Amygdala (tissue), 56 donors: Measurements from ENCODE around the gene SLC25A22.

Experiments used
- DNase-seq, 56 donors: peaks; one replicate each; lab custom pipeline; 2025; lab: John Stamatoyannopoulos, UW

The SLC25A22 gene

GRCh38 chr11:763073-763463 lies 35.0 kb downstream of the SLC25A22 start:
- no peak for DNase-seq

- peak in 35 of 56 donors; percentile 14 to 75 (median 50) for DNase-seq
Observed at GRCh38 chr11:762421-763072, 35.5 kb downstream of the SLC25A22 start.

DNA sequence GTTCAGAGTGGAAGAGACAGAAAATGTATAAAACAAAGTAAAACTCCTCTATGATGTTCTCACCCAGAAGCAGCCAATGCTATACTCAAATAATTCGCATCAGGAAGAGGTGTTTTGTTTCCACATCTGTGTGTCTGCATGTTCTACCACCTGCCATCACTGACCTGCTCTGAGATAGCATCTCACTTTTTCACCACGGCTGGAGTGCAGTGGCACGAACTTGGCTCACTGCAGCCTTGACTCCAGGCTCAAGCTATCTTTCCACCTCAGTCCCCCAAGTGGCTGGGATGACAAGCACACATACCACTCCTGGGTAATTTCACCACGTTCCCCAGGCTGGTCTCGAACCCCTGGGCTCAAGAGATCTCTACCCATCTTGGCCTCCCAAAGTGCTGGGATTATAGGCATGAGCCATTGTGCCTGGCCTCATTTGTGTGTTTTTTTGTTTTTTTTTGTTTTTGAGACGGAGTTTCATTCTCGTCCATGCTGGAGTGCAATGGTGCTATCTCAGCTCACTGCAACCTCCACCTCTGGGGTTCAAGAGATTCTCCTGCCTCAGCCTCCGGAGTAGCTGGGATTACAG lies 36.5 kb downstream of the SLC25A22 start:
- no peak for DNase-seq

- DNase-seq = no peak
Observed at GRCh38 chr11:760236-760635, 37.8 kb downstream of the SLC25A22 start.

GRCh38 chr11:749731-750130 lies 48.4 kb downstream of the SLC25A22 start:
- no peak for DNase-seq

DNA sequence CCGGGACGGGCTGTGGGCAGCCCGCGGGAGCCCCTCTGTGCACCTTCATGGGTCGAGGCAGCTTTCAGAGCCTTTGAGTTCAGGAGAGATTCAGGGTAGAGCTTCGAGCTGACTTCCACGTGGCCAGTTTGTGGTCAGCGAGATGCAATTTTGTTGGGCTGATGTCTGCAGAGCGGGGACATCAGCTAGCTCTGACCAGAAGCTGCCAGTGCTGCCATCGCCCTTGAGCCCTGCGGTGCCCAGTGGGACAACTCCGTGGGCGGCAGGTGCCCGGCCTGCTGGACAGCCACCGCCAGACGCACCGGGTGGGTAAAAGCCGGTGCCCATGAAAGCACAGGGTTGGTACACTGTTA lies 50.1 kb downstream of the SLC25A22 start:
- DNase-seq = peak in 3 of 56 donors; percentile 9 to 23 (median 18)

- DNase-seq = peak; percentile 55 to 96 (median 83)
Observed at GRCh38 chr11:747158-748006, 50.7 kb downstream of the SLC25A22 start, which contains the start of gene TALDO1. Gene TALDO1, plus strand, starts transcription at chr11:747464. Its CDS starts 18 bp downstream, at chr11:747482.

- peak in 32 of 56 donors; percentile 24 to 78 (median 60) for DNase-seq
Observed at GRCh38 chr11:746289-747157, 51.6 kb downstream of the SLC25A22 start.

DNA sequence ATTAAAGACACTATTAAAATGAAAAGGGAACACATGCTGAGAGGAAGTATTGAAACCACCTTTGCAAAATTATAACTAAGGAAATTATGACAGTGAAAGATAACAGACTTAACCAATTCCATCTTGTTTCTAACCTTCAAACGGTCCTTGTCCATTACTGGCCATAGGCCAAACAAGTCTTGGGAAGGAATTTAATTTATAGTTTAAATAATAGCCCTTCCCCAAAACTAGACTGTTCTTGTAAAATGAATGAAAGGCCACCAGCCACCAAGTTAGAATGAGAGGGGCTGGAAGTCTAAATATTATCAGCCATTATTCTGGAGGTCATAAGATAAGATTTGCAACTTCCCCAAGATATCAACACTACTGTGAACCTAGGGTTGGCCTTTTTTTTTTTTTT lies 52.7 kb downstream of the SLC25A22 start:
- DNase-seq = no peak

DNA sequence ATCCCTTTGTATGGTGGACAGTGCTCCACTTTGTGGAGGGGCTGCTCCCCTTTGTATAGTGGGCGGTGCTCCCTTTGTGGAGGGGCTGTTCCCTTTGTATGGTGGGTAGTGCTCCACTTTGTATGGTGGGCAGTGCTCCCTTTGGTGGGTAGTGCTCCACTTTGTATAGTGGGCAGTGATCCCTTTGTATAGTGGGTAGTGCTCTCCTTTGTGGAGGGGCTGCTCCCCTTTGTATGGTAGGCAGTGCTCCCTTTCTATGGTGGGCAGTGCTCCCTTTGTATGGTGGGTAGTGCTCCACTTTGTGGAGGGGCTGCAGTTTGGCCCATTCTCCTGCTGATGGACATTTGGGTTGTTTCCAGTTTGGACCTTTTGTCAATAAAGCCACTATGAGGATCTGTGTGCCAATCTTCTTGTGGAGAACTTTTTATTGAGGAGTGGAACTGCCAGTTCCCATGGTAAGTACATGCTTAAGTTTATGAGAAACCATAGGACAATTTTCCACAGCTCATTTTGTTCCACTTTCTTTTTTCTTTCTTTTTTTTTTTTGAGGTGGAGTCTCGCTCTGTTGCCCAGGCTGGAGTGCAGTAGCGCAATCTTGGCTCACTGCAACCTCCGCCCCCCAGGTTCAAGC lies 55.4 kb downstream of the SLC25A22 start:
- DNase-seq = no peak

GRCh38 chr11:742156-742546 lies 55.9 kb downstream of the SLC25A22 start:
- DNase-seq = no peak
